Fibroblast of skin of scalp (primary cell): ENCODE data around the gene CSHL1. TPM values are rescaled to one million over a fixed set of nuclear protein-coding genes. Genes with fewer than 3 reads are reported as not detected.

Experiments used
- DNase-seq: peaks from one replicate; pipeline ENCODE4 v3.0.0-alpha.2; 2013
- polyA plus RNA-seq, 2 experiments: library from polyadenylated mRNA; unstranded; fragments of 120-200 nt; gene quantifications; one replicate each; pipeline ENCODE4 v1.2.1, GENCODE V29; 2013; ENCODE audit not compliant: insufficient read length in 2 of 2

The CSHL1 gene
- polyA plus RNA-seq (2013, experiment 1 of 2; ENCODE audit: insufficient read length) = not detected
- not detected for polyA plus RNA-seq (2013, experiment 2 of 2; ENCODE audit: insufficient read length)

GRCh38 chr17:63911041-63911635 lies at the start of gene CSHL1:
TSS of gene CSHL1 (minus strand) at chr17:63911258. CDS start at chr17:63911196, 62 bp downstream.
- DNase-seq = no peak

GRCh38 chr17:63960430-63960829 lies 49.4 kb upstream of the CSHL1 start:
- no peak for DNase-seq

- no peak for DNase-seq
Measured at GRCh38 chr17:63960006-63960405, 48.9 kb upstream of the CSHL1 start.

- peak; percentile 37 for DNase-seq
Measured at GRCh38 chr17:63956296-63956920, 45.4 kb upstream of the CSHL1 start.

GRCh38 chr17:63955791-63956190 lies 44.7 kb upstream of the CSHL1 start:
- no peak for DNase-seq

- no peak for DNase-seq
Measured at GRCh38 chr17:63955232-63955631, 44.2 kb upstream of the CSHL1 start.

- DNase-seq = no peak
Measured at GRCh38 chr17:63954402-63955063, 43.5 kb upstream of the CSHL1 start.

- DNase-seq = no peak
Measured at GRCh38 chr17:63950940-63951907, 40.2 kb upstream of the CSHL1 start.

GRCh38 chr17:63949576-63950250 lies 38.7 kb upstream of the CSHL1 start:
- no peak for DNase-seq

- no peak for DNase-seq
Measured at GRCh38 chr17:63948521-63948920, 37.5 kb upstream of the CSHL1 start.

GRCh38 chr17:63947711-63948330 lies 36.8 kb upstream of the CSHL1 start:
- no peak for DNase-seq

GRCh38 chr17:63946440-63947363 lies 35.6 kb upstream of the CSHL1 start:
- peak; percentile 16 for DNase-seq

GRCh38 chr17:63945784-63946439 lies 34.9 kb upstream of the CSHL1 start:
- DNase-seq = no peak

- DNase-seq = no peak
Measured at GRCh38 chr17:63944736-63945499, 33.9 kb upstream of the CSHL1 start.

GRCh38 chr17:63943745-63944144 lies 32.7 kb upstream of the CSHL1 start:
- DNase-seq = no peak

GRCh38 chr17:63942309-63942985 lies 31.4 kb upstream of the CSHL1 start:
- DNase-seq = no peak

- DNase-seq = no peak
Measured at GRCh38 chr17:63941751-63942150, 30.7 kb upstream of the CSHL1 start.

GRCh38 chr17:63941162-63941561 lies 30.1 kb upstream of the CSHL1 start:
- DNase-seq = no peak
